ENCODE measurements around the gene XXYLT1. TPM values are rescaled to one million over a fixed set of nuclear protein-coding genes. Genes with fewer than 3 reads are reported as not detected.

XXYLT1 gene
- total and polyA plus RNA-seq, 2 of the 8 experiments (the other 6 are each of a cell fraction or from before 2014, with no cell fraction given), result 18.9 to 23.8 TPM

- 92% methylated on average over 14 of the region's 14 CpGs; no CpG with 5 or more reads in 1 of the 2 experiments for WGBS, 2 experiments (ENCODE audit: extremely low coverage in 1 of 2, insufficient coverage in 1 of 2, insufficient read length in 1 of 2, insufficient replicate concordance in 2 of 2, low coverage in 1 of 2, low lambda C conversion rate in 2 of 2, missing lambda C conversion rate in 1 of 2)
- H3K4me2 ChIP-seq (ENCODE audit: insufficient read depth in 1 of 2, low read depth in 2 of 2, low read length in 2 of 2), result no peak overlapping the region
Observed at GRCh38 chr3:195113048-195113447, 157.9 kb downstream of the XXYLT1 start.

More at GRCh38 chr3:195113048-195113447, 157.9 kb downstream of the XXYLT1 start:
- peaks cover 1 to 5% (median 2%) of the 10 kb centered on the region in 4 experiments; a peak in 4 of 7 replicates for H3K4me1 ChIP-seq (replicated peaks in 1 of 4; ENCODE audit: control insufficient read depth in 3 of 4, insufficient read depth in 4 of 4, low read length in 3 of 4)
- no peak overlapping the region for H2BK15ac ChIP-seq (ENCODE audit: low read length)
- no peak overlapping the region for H2BK20ac ChIP-seq (ENCODE audit: low read length)
- H3K18ac ChIP-seq (ENCODE audit: extremely low read depth, low read length), result no peak overlapping the region
- FAIRE-seq, result no peak
- no peak overlapping the region for H3K4ac ChIP-seq (replicated peaks; ENCODE audit: insufficient read length, low read depth, low read length)
- no peak overlapping the region for H3K4me3 ChIP-seq (ENCODE audit: extremely low read depth in 1 of 4, insufficient read depth in 2 of 4, low read depth in 3 of 4, low read length in 4 of 4)
- H3K36me3 ChIP-seq (ENCODE audit: control insufficient read depth in 2 of 4, insufficient read depth in 4 of 4, low read length in 3 of 4), result peaks cover 0 to 5% (median 0%) of the 10 kb centered on the region in 4 experiments; a peak in 2 of 8 replicates
- peaks cover 17% of the 10 kb centered on the region; the same call in 1 of the 2 replicates for H3K23me2 ChIP-seq (ENCODE audit: low read depth, low read length)
- H4K8ac ChIP-seq (ENCODE audit: extremely low read depth, insufficient read depth, low read length), result no peak overlapping the region
- H3K27me3 ChIP-seq (replicated peaks in 1 of 4; ENCODE audit: control insufficient read depth in 3 of 4, extremely low read depth in 1 of 4, insufficient read depth in 3 of 4, low read length in 3 of 4), result no peaks in the 10 kb centered on the region
- no peak overlapping the region for H2BK120ac ChIP-seq (replicated peaks; ENCODE audit: low read depth, low read length)
- CTCF ChIA-PET (ENCODE audit: partially characterized antibody), result interaction anchor here (0.6 to 2.3 kb wide), 10 partner anchors 9 to 430 kb away, joined by 3 to 8 read pairs (median 4); no protein-coding TSS in a partner anchor
- TF ChIP-seq POLR2AphosphoS5 (IDR thresholded peaks at IDR 0.05; ENCODE audit: low read depth, low read length) (no peak), BCL11A (IDR thresholded peaks at IDR 0.05; ENCODE audit: low read depth in 2 of 2, low read length in 2 of 2) (no peak), RXRA (IDR thresholded peaks at IDR 0.05; ENCODE audit: insufficient read depth, low read depth, low read length) (no peak), YY1 (IDR thresholded peaks at IDR 0.05; ENCODE audit: low read depth, low read length) (no peak)
- TF ChIP-seq, protein P1, sequence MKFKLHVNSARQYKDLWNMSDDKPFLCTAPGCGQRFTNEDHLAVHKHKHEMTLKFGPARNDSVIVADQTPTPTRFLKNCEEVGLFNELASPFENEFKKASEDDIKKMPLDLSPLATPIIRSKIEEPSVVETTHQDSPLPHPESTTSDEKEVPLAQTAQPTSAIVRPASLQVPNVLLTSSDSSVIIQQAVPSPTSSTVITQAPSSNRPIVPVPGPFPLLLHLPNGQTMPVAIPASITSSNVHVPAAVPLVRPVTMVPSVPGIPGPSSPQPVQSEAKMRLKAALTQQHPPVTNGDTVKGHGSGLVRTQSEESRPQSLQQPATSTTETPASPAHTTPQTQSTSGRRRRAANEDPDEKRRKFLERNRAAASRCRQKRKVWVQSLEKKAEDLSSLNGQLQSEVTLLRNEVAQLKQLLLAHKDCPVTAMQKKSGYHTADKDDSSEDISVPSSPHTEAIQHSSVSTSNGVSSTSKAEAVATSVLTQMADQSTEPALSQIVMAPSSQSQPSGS (IDR thresholded peaks at IDR 0.05; ENCODE audit: low read length), result no peak
- H4K20me1 ChIP-seq (replicated peaks in 1 of 2; ENCODE audit: control insufficient read depth in 1 of 2, insufficient read depth in 2 of 2, low read length in 2 of 2), result peaks cover 0 to 18% of the 10 kb centered on the region in 2 experiments
- POLR2A ChIA-PET (ENCODE audit: partially characterized antibody), result interaction anchor here (1.0 kb wide), 1 partner anchor 10 kb away, joined by 3 read pairs; no protein-coding TSS in a partner anchor
- peaks cover 0 to 4% of the 10 kb centered on the region in 2 experiments; a peak in 1 of 4 replicates for H3K79me2 ChIP-seq (ENCODE audit: control insufficient read depth in 1 of 2, insufficient read depth in 2 of 2, low read length in 2 of 2)
- no peak overlapping the region for H2BK5ac ChIP-seq (ENCODE audit: low read depth, low read length)
- no peak overlapping the region for H4K91ac ChIP-seq (replicated peaks; ENCODE audit: insufficient read length, low read length)
- H2AK5ac ChIP-seq (ENCODE audit: low read depth, low read length), result no peak overlapping the region
- no peak overlapping the region for H4K5ac ChIP-seq (ENCODE audit: insufficient read length, low read depth, low read length)
- no peak overlapping the region for H2BK12ac ChIP-seq (ENCODE audit: low read depth, low read length)
- no peak overlapping the region for H3K27ac ChIP-seq (ENCODE audit: low read depth, low read length)
- DNase-seq (ENCODE audit: low read depth in 1 of 2, low spot score in 2 of 2), result no peak
- no peak overlapping the region for H3K14ac ChIP-seq (ENCODE audit: insufficient read length)
- H3K23ac ChIP-seq (ENCODE audit: insufficient read length), result no peak overlapping the region
- no peak overlapping the region for H2AFZ ChIP-seq (ENCODE audit: low read length)
- no peak overlapping the region for H3K9ac ChIP-seq (replicated peaks in 1 of 4; ENCODE audit: extremely low read depth in 1 of 4, low read depth in 3 of 4, low read length in 3 of 4)
- peaks cover 9% of the 10 kb centered on the region for H3K79me1 ChIP-seq (ENCODE audit: low read depth, low read length)
- no peak overlapping the region for H3K56ac ChIP-seq (replicated peaks; ENCODE audit: insufficient read length, low read depth, low read length)
- H3K9me3 ChIP-seq (ENCODE audit: insufficient read depth in 2 of 2, low read depth in 1 of 2, low read length in 1 of 2), result no peaks in the 10 kb centered on the region
